OCI-LY1 (cell line): ENCODE data around the gene COMT.

ENCODE experiments used
- H2AFZ ChIP-seq: fragments of 200-600 bp; sonication (generic), shearing (Covaris generic); 2 replicates; pipeline ENCODE4 v1.6.0; 2014; ENCODE audit warnings: antibody characterized with exemption, mild to moderate bottlenecking, low read length
- H3F3A ChIP-seq: fragments of 200-600 bp; sonication (generic), shearing (Covaris generic); 2 replicates; pipeline ENCODE4 v1.6.0; 2014; ENCODE audit warnings: mild to moderate bottlenecking, antibody characterized with exemption, low read length, moderate library complexity; ENCODE audit not compliant: insufficient read depth
- H3K27ac ChIP-seq: fragments of 200-600 bp; sonication (generic); 2 replicates; pipeline ENCODE4 v1.5.1; 2014; ENCODE audit warnings: low read length, mixed run types, mild to moderate bottlenecking, low read depth; ENCODE audit not compliant: poor library complexity, severe bottlenecking
- H3K27me3 ChIP-seq: fragments of 200-600 bp; sonication (generic); 2 replicates; pipeline ENCODE4 v1.6.0; 2014; ENCODE audit warnings: antibody characterized with exemption, mild to moderate bottlenecking, low read length, moderate library complexity; ENCODE audit not compliant: insufficient read depth
- H3K36me3 ChIP-seq: fragments of 200-600 bp; sonication (generic); 2 replicates; pipeline ENCODE4 v1.6.1; 2014; ENCODE audit warnings: mild to moderate bottlenecking, antibody characterized with exemption, low read length, moderate library complexity, mixed read lengths; ENCODE audit not compliant: insufficient read depth
- H3K4me1 ChIP-seq: fragments of 200-600 bp; sonication (generic); 2 replicates; pipeline ENCODE4 v1.5.1; 2014; ENCODE audit warnings: mild to moderate bottlenecking, low read length, moderate library complexity; ENCODE audit not compliant: insufficient read depth, severe bottlenecking
- H3K4me2 ChIP-seq: fragments of 200-600 bp; sonication (generic), shearing (Covaris generic); 2 replicates; pipeline ENCODE4 v1.6.1; 2014; ENCODE audit warnings: low read length
- H3K4me3 ChIP-seq: fragments of 200-600 bp; sonication (generic); 2 replicates; pipeline ENCODE4 v1.5.1; 2014; ENCODE audit warnings: low read length, low read depth, mild to moderate bottlenecking, mixed read lengths; ENCODE audit not compliant: poor library complexity, severe bottlenecking
- H3K79me2 ChIP-seq: fragments of 200-600 bp; shearing (Covaris generic); 2 replicates; pipeline ENCODE4 v1.6.1; 2016; ENCODE audit warnings: mixed run types, low read length, mixed read lengths; ENCODE audit not compliant: insufficient read depth
- H3K9ac ChIP-seq: fragments of 200-600 bp; sonication (generic), shearing (Covaris generic); 2 replicates; pipeline ENCODE4 v1.6.1; 2014; ENCODE audit warnings: mild to moderate bottlenecking, low read length, mixed read lengths
- H3K9me2 ChIP-seq: fragments of 200-600 bp; sonication (generic), shearing (Covaris generic); 2 replicates; pipeline ENCODE4 v1.6.1; 2014; ENCODE audit warnings: low read depth, mild to moderate bottlenecking, low read length, mixed read lengths
- H3K9me3 ChIP-seq: fragments of 200-600 bp; shearing (Covaris generic); 2 replicates; pipeline ENCODE4 v1.6.1; 2014; ENCODE audit warnings: low read length, mixed read lengths
- H4K20me1 ChIP-seq: fragments of 200-600 bp; sonication (generic), shearing (Covaris generic); 2 replicates; pipeline ENCODE4 v1.6.0; 2016; ENCODE audit warnings: mild to moderate bottlenecking, low read length; ENCODE audit not compliant: insufficient read depth
- CTCF ChIP-seq: fragments of 200-600 bp; sonication (generic), shearing (Covaris generic); IDR thresholded peaks from 2 replicates; pipeline ENCODE4 v1.5.1; 2017; ENCODE audit warnings: mild to moderate bottlenecking, antibody characterized with exemption, low read length, moderate library complexity, mixed read lengths
- EZH2 ChIP-seq: fragments of 200-600 bp; sonication (generic), shearing (Covaris generic); IDR thresholded peaks from 2 replicates; pipeline ENCODE4 v1.8.0; 2017; ENCODE audit warnings: borderline replicate concordance, mixed run types, mild to moderate bottlenecking, antibody characterized with exemption, low read length, moderate library complexity, mixed read lengths

COMT gene

GRCh38 chr22:19915287-19915954 lies 26.2 kb upstream of the COMT start:
- Histone ChIP-seq H3F3A (no peaks in the 10 kb centered on the region), H3K9me3 (peaks cover 8% of the 10 kb centered on the region), H3K4me3 (no peak overlapping the region), H3K9me2 (no peaks in the 10 kb centered on the region), H3K4me2 (no peak overlapping the region), H3K4me1 (no peaks in the 10 kb centered on the region), H3K27ac (no peak overlapping the region), H3K27me3 (no peaks in the 10 kb centered on the region), H3K79me2 (no peaks in the 10 kb centered on the region), H3K36me3 (peaks cover 37% of the 10 kb centered on the region), H4K20me1 (no peaks in the 10 kb centered on the region), H2AFZ (no peak overlapping the region), H3K9ac (no peak overlapping the region)
- TF ChIP-seq CTCF (no peak), EZH2 (no peak)

- Histone ChIP-seq H3K9ac (no peak overlapping the region), H3K4me1 (no peaks in the 10 kb centered on the region), H3K27ac (no peak overlapping the region)
Observed at GRCh38 chr22:19916006-19916405, 25.6 kb upstream of the COMT start.

GRCh38 chr22:19916941-19917340 lies 24.6 kb upstream of the COMT start:
- no peaks in the 10 kb centered on the region for H3K4me1 ChIP-seq
- no peaks in the 10 kb centered on the region for H3F3A ChIP-seq
- no peak for TF ChIP-seq EZH2
- TF ChIP-seq CTCF = no peak
- H3K36me3 ChIP-seq = peaks cover 37% of the 10 kb centered on the region
- H3K79me2 ChIP-seq = no peaks in the 10 kb centered on the region
- H3K4me3 ChIP-seq = no peak overlapping the region
- H4K20me1 ChIP-seq = no peaks in the 10 kb centered on the region
- no peak overlapping the region for H3K9ac ChIP-seq
- H2AFZ ChIP-seq = no peak overlapping the region
- no peak overlapping the region for H3K4me2 ChIP-seq
- H3K9me3 ChIP-seq = peaks cover 8% of the 10 kb centered on the region
- no peak overlapping the region for H3K27ac ChIP-seq
- H3K27me3 ChIP-seq = no peaks in the 10 kb centered on the region
- H3K9me2 ChIP-seq = no peaks in the 10 kb centered on the region

More at GRCh38 chr22:19916006-19916405, 25.6 kb upstream of the COMT start:
- Histone ChIP-seq H3K9me2 (no peaks in the 10 kb centered on the region), H3K9me3 (peaks cover 8% of the 10 kb centered on the region), H2AFZ (no peak overlapping the region), H3K4me3 (no peak overlapping the region), H3K79me2 (no peaks in the 10 kb centered on the region), H3K36me3 (peaks cover 37% of the 10 kb centered on the region), H3K4me2 (no peak overlapping the region), H3K27me3 (no peaks in the 10 kb centered on the region), H3F3A (no peaks in the 10 kb centered on the region), H4K20me1 (no peaks in the 10 kb centered on the region)
- no peak for TF ChIP-seq CTCF
- no peak for TF ChIP-seq EZH2
